Uterus (tissue), 4 donors: ENCODE data around the gene CDHR1. TPM values are rescaled to one million over a fixed set of nuclear protein-coding genes. Genes with fewer than 3 reads are reported as not detected.

Experiments used
- DNase-seq, 2 donors: peaks; one replicate each; pipeline ENCODE4 v3.0.0-alpha.2; 2019 to 2020
- H3K27ac ChIP-seq, 2 donors: fragments of 200-600 bp; sonication (generic); 1 replicate in 1 of 2; 2 replicates in 1 of 2; pipeline ENCODE4 v1.5.1; 2016 to 2018
- H3K27me3 ChIP-seq, 2 donors: fragments of 200-600 bp; sonication (generic); one replicate each; pipeline ENCODE4 v1.5.1; 2018 to 2019; ENCODE audit warnings: control low read depth in 1 of 2
- H3K36me3 ChIP-seq, 2 donors: fragments of 200-600 bp; sonication (generic); one replicate each; pipeline ENCODE4 v1.5.1; 2019; ENCODE audit warnings: control low read depth in 1 of 2
- H3K4me1 ChIP-seq, 2 donors: fragments of 200-600 bp; sonication (generic); one replicate each; pipeline ENCODE4 v1.5.1; 2018 to 2019; ENCODE audit warnings: control low read depth in 1 of 2
- H3K4me3 ChIP-seq, 2 donors: fragments of 200-600 bp; sonication (generic); 1 replicate in 1 of 2; 2 replicates in 1 of 2; pipeline ENCODE4 v1.5.1; 2018 to 2019; ENCODE audit warnings: mild to moderate bottlenecking in 1 of 2
- H3K9me3 ChIP-seq, 2 donors: fragments of 200-600 bp; sonication (generic); one replicate each; pipeline ENCODE4 v1.5.1; 2019; ENCODE audit warnings: control low read depth in 1 of 2
- POLR2A ChIP-seq, 2 donors: fragments of 450-650 bp; IDR thresholded peaks; one replicate each; pipeline ENCODE4 v1.6.1; 2016; ENCODE audit warnings: antibody characterized with exemption in 2 of 2, mild to moderate bottlenecking in 1 of 2, moderate library complexity in 1 of 2
- intact Hi-C: fragments of 100-400 bp; cut with DNase I; formaldehyde crosslinking; loops from one replicate; pipeline ENCODE4 v1.15.1; 2023; ENCODE audit warnings: low total_unique reads
- total RNA-seq, 4 donors: library from RNA; depleted of rRNA in 3 of 4; stranded (reverse); fragments of >200 nt in 3 of 4; gene quantifications; one replicate each; pipeline versions ENCODE4 v1.1.0 to v1.2.4, GENCODE V29; 2014 to 2023
- TF ChIP-seq, protein P1 (sequence below), 4 experiments: fragments of 200-600 bp in 2 of 4; fragments of 450-650 bp in 2 of 4; sonication (generic) in 2 of 4; IDR thresholded peaks; one replicate each; pipeline ENCODE4 v1.5.1; 2016 to 2019; ENCODE audit warnings: antibody characterized with exemption in 4 of 4, mild to moderate bottlenecking in 2 of 4, moderate library complexity in 1 of 4
- donor health status: DM: yes; HTN: yes; CAD: no.

CDHR1 gene
- total RNA-seq, 4 donors from 2014 or later, result under 0.01 to 1.5 (median 1.0) TPM; not detected in 1

DNA sequence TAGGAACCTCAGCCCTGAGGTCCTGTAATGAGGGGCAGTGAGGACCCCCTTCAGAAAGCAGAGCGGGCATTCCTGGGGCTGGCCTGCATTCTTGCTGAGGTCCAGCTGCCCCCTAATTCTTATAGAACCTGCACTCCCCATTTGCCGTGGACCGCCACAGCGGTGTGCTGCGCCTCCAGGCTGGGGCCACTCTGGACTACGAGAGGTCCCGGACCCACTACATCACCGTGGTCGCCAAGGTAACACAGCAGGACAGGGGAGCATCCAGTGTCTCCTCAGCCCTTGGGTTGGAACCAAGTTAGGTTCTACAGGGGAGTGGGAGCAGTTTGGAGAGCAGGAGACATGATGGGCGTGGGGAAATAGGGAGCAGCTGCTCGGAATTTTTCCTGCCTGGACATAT lies 7.3 kb downstream of the CDHR1 start:
- Histone ChIP-seq H3K36me3 (no peaks in the 10 kb centered on the region), H3K27ac (no peak overlapping the region), H3K9me3 (no peaks in the 10 kb centered on the region), H3K4me3 (no peak overlapping the region), H3K4me1 (no peaks in the 10 kb centered on the region), H3K27me3 (no peaks in the 10 kb centered on the region)
- no peak for DNase-seq
- intact Hi-C loops, result no loop called here
- TF ChIP-seq, protein P1, sequence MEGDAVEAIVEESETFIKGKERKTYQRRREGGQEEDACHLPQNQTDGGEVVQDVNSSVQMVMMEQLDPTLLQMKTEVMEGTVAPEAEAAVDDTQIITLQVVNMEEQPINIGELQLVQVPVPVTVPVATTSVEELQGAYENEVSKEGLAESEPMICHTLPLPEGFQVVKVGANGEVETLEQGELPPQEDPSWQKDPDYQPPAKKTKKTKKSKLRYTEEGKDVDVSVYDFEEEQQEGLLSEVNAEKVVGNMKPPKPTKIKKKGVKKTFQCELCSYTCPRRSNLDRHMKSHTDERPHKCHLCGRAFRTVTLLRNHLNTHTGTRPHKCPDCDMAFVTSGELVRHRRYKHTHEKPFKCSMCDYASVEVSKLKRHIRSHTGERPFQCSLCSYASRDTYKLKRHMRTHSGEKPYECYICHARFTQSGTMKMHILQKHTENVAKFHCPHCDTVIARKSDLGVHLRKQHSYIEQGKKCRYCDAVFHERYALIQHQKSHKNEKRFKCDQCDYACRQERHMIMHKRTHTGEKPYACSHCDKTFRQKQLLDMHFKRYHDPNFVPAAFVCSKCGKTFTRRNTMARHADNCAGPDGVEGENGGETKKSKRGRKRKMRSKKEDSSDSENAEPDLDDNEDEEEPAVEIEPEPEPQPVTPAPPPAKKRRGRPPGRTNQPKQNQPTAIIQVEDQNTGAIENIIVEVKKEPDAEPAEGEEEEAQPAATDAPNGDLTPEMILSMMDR (IDR thresholded peaks at IDR 0.05), result no peak
- no peak for TF ChIP-seq POLR2A (IDR thresholded peaks at IDR 0.05)

GRCh38 chr10:84202349-84202748 lies 8.0 kb downstream of the CDHR1 start:
- H3K27me3 ChIP-seq, result no peaks in the 10 kb centered on the region
- no peak overlapping the region for H3K4me3 ChIP-seq
- DNase-seq, result no peak
- no peak overlapping the region for H3K27ac ChIP-seq
- intact Hi-C loops, result no loop called here
- TF ChIP-seq, protein P1 (IDR thresholded peaks at IDR 0.05), result no peak
- no peak for TF ChIP-seq POLR2A (IDR thresholded peaks at IDR 0.05)
- H3K4me1 ChIP-seq, result no peaks in the 10 kb centered on the region
- H3K36me3 ChIP-seq, result no peaks in the 10 kb centered on the region
- no peaks in the 10 kb centered on the region for H3K9me3 ChIP-seq

DNA sequence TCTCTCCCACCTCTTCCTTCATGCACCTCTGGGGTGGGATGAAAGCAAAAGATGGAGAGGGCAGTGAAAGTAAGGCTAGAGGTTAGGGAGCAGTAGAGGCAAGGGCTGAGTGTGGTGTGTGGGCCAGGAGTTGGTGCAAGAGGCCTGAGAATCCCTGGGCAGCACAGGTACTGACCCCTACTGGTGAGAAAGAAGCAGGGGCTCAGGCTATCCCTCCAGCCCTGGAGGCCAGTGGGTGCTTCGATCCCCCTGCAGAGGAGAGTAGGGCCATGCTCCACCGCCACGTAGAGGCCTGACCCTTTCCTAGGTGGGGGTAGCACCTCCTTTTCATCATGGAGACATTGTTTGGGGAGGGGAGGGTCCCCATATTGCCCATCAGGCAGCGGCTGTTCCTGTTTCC lies 9.8 kb downstream of the CDHR1 start:
- no peak for DNase-seq
- intact Hi-C loops, result no loop called here

GRCh38 chr10:84204610-84205009 lies 10.3 kb downstream of the CDHR1 start:
- Histone ChIP-seq H3K9me3 (no peaks in the 10 kb centered on the region), H3K36me3 (no peaks in the 10 kb centered on the region), H3K27ac (no peak overlapping the region), H3K4me1 (no peaks in the 10 kb centered on the region), H3K27me3 (no peaks in the 10 kb centered on the region), H3K4me3 (no peak overlapping the region)
- no peak for DNase-seq
- TF ChIP-seq, protein P1 (IDR thresholded peaks at IDR 0.05), result no peak
- no peak for TF ChIP-seq POLR2A (IDR thresholded peaks at IDR 0.05)
- intact Hi-C loops, result no loop called here

More for the DNA sequence above, 9.8 kb downstream of the CDHR1 start:
- no peak for TF ChIP-seq POLR2A (IDR thresholded peaks at IDR 0.05)
- TF ChIP-seq, protein P1 (IDR thresholded peaks at IDR 0.05), result no peak
- H3K27ac ChIP-seq, result no peak overlapping the region
- no peaks in the 10 kb centered on the region for H3K36me3 ChIP-seq
- H3K27me3 ChIP-seq, result no peaks in the 10 kb centered on the region
- H3K9me3 ChIP-seq, result no peaks in the 10 kb centered on the region
- H3K4me1 ChIP-seq, result no peaks in the 10 kb centered on the region
- H3K4me3 ChIP-seq, result no peak overlapping the region

GRCh38 chr10:84205049-84205852 lies 10.9 kb downstream of the CDHR1 start:
- DNase-seq, result no peak
- H3K4me1 ChIP-seq, result no peaks in the 10 kb centered on the region
- no peak overlapping the region for H3K27ac ChIP-seq
- intact Hi-C loops, result no loop called here
- no peaks in the 10 kb centered on the region for H3K36me3 ChIP-seq
- no peaks in the 10 kb centered on the region for H3K27me3 ChIP-seq
- H3K4me3 ChIP-seq, result no peak overlapping the region
- TF ChIP-seq, protein P1 (IDR thresholded peaks at IDR 0.05), result peak in 1 of 4 experiments; percentile 22
- TF ChIP-seq POLR2A (IDR thresholded peaks at IDR 0.05), result no peak
- H3K9me3 ChIP-seq, result no peaks in the 10 kb centered on the region
